Tibial artery (tissue), 4 donors: ENCODE measurements around the gene IFNLR1.

Experiments
- DNase-seq, 2 donors: peaks; one replicate each; pipeline ENCODE4 v3.0.0-alpha.2; 2019
- H3K27ac ChIP-seq, 2 donors: fragments of 200-600 bp; sonication (generic) in 1 of 2; 1 replicate in 1 of 2; 2 replicates in 1 of 2; pipeline ENCODE4 v1.5.1; 2018 to 2019; ENCODE audit warnings: mild to moderate bottlenecking in 1 of 2
- H3K27me3 ChIP-seq, 2 donors: fragments of 200-600 bp; sonication (generic) in 1 of 2; one replicate each; pipeline versions ENCODE4 v1.5.1 to v1.6.0; 2016 to 2019
- H3K36me3 ChIP-seq, 3 donors: fragments of 200-600 bp; sonication (generic) in 2 of 3; one replicate each; pipeline ENCODE4 v1.5.1; 2016 to 2019; ENCODE audit warnings: mild to moderate bottlenecking in 2 of 3
- H3K4me1 ChIP-seq, 4 donors: fragments of 200-600 bp; sonication (generic) in 2 of 4; 1 replicate in 3 of 4; 2 replicates in 1 of 4; pipeline ENCODE4 v1.5.1; 2016 to 2019
- H3K4me3 ChIP-seq, 2 donors: fragments of 200-600 bp; sonication (generic) in 1 of 2; 1 replicate in 1 of 2; 2 replicates in 1 of 2; pipeline ENCODE4 v1.5.1; 2018 to 2019; ENCODE audit warnings: mild to moderate bottlenecking in 2 of 2
- H3K9me3 ChIP-seq, 3 donors: fragments of 200-600 bp; sonication (generic) in 1 of 3; one replicate each; pipeline ENCODE4 v1.5.1; 2016 to 2019
- intact Hi-C: fragments of 100-400 bp; cut with DNase I; formaldehyde crosslinking; loops from one replicate; pipeline ENCODE4 v1.15.0; 2023; ENCODE audit warnings: low total_unique reads
- TF ChIP-seq, protein P1 (sequence below), 2 experiments: fragments of 200-600 bp in 1 of 2; fragments of 450-650 bp in 1 of 2; IDR thresholded peaks; one replicate each; pipeline ENCODE4 v1.5.1; 2017 to 2019; ENCODE audit warnings: antibody characterized with exemption in 2 of 2, mild to moderate bottlenecking in 1 of 2, moderate library complexity in 1 of 2

Gene IFNLR1

DNA sequence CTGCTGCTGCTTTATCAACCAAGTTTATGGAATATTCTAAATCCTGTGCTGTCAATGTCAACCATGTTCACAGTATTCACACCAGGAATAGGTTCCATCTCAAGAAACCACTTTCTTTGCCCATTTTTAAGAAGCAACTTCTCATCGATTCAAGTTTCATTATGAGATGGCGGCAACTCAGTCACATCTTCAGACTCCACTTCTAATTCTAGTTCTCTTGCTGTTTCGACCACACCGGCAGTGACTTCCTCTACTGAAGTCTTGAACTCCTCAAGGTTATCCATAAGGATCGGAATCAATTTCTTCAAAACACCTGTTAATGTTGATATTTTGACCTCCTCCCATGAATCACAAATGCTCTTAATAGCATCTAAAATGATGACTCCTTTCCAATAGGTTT, 39.7 kb upstream of the IFNLR1 start:
- H3K4me3 ChIP-seq = no peak overlapping the region
- H3K9me3 ChIP-seq = no peaks in the 10 kb centered on the region
- no peaks in the 10 kb centered on the region for H3K4me1 ChIP-seq
- DNase-seq = no peak
- peaks cover 0 to 28% of the 10 kb centered on the region in 2 donors for H3K27me3 ChIP-seq
- H3K36me3 ChIP-seq = no peaks in the 10 kb centered on the region
- intact Hi-C loops = no loop called here
- H3K27ac ChIP-seq = no peak overlapping the region
- TF ChIP-seq, protein P1, sequence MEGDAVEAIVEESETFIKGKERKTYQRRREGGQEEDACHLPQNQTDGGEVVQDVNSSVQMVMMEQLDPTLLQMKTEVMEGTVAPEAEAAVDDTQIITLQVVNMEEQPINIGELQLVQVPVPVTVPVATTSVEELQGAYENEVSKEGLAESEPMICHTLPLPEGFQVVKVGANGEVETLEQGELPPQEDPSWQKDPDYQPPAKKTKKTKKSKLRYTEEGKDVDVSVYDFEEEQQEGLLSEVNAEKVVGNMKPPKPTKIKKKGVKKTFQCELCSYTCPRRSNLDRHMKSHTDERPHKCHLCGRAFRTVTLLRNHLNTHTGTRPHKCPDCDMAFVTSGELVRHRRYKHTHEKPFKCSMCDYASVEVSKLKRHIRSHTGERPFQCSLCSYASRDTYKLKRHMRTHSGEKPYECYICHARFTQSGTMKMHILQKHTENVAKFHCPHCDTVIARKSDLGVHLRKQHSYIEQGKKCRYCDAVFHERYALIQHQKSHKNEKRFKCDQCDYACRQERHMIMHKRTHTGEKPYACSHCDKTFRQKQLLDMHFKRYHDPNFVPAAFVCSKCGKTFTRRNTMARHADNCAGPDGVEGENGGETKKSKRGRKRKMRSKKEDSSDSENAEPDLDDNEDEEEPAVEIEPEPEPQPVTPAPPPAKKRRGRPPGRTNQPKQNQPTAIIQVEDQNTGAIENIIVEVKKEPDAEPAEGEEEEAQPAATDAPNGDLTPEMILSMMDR (IDR thresholded peaks at IDR 0.05) = no peak

DNA sequence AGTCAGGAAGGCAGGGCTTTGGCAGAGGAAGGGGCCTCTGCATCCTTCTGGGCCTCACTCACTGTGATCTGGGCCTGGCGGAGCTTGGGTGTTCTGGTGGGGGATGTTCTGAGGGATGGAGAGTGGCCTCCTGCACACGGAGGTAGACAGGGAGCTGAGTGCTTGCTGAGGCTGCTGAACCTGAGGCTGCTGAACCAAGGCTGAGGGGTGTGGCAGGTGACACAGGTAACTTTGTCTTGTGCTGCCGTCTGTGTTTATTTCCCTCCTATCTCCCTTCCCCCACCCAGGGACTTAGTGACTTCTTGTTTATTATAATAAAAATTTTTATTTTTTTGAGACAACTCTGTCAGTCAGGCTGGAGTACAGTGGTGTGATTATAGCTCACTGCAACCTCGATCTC, 37.7 kb upstream of the IFNLR1 start:
- Histone ChIP-seq H3K27ac (no peak overlapping the region), H3K9me3 (no peaks in the 10 kb centered on the region), H3K36me3 (no peaks in the 10 kb centered on the region), H3K4me1 (no peaks in the 10 kb centered on the region), H3K4me3 (no peak overlapping the region), H3K27me3 (peaks cover 0 to 45% of the 10 kb centered on the region in 2 donors)
- intact Hi-C loops = no loop called here
- TF ChIP-seq, protein P1 (IDR thresholded peaks at IDR 0.05) = no peak
- no peak for DNase-seq

DNA sequence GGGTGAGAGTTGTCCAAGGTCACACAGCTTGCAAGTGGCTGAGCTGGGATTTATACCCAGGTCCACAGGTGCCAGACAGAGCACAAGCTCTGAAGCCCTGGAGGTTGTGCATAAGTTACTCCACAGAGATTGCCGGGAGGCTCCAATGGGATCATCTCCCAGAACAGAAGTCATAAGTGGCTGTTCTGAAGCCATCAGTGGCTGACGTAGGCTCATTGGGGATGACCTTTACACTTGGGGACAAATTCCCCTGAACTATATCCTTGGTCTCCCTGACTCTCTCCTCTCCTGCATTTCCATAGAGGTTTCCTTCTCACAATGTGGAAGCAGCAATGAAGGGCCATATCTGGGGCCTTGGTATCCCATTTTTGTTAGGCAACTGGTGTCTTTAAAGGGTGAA, 37.0 kb upstream of the IFNLR1 start:
- Histone ChIP-seq H3K4me1 (no peaks in the 10 kb centered on the region), H3K9me3 (no peaks in the 10 kb centered on the region), H3K4me3 (no peak overlapping the region), H3K27ac (no peak overlapping the region), H3K36me3 (no peaks in the 10 kb centered on the region), H3K27me3 (peaks cover 0 to 50% of the 10 kb centered on the region in 2 donors)
- TF ChIP-seq, protein P1 (IDR thresholded peaks at IDR 0.05) = no peak
- intact Hi-C loops = no loop called here
- DNase-seq = no peak

DNA sequence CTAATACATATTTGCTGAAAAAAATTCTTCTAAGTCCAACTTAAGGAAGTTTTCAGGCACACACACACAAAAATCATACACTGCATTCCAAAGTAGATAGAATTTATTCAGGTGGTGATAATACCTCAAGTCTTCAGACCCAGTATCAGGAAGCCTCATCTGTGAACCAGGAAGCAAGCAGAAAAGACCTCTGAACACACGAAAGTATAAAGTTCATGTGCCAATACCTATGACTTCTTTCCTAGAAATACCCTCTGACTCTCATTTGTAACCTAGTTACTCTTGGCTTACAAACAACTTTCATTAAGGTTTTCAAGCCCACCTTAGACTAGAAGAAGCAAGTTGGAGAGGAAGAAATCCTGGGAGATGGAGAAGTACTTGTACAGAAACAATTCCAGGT, 35.7 kb upstream of the IFNLR1 start:
- TF ChIP-seq, protein P1 (IDR thresholded peaks at IDR 0.05) = no peak
- Histone ChIP-seq H3K27me3 (peaks cover 0 to 61% of the 10 kb centered on the region in 2 donors), H3K36me3 (no peaks in the 10 kb centered on the region), H3K4me3 (no peak overlapping the region), H3K4me1 (no peaks in the 10 kb centered on the region), H3K27ac (no peak overlapping the region), H3K9me3 (no peaks in the 10 kb centered on the region)
- DNase-seq = no peak
- intact Hi-C loops = no loop called here

DNA sequence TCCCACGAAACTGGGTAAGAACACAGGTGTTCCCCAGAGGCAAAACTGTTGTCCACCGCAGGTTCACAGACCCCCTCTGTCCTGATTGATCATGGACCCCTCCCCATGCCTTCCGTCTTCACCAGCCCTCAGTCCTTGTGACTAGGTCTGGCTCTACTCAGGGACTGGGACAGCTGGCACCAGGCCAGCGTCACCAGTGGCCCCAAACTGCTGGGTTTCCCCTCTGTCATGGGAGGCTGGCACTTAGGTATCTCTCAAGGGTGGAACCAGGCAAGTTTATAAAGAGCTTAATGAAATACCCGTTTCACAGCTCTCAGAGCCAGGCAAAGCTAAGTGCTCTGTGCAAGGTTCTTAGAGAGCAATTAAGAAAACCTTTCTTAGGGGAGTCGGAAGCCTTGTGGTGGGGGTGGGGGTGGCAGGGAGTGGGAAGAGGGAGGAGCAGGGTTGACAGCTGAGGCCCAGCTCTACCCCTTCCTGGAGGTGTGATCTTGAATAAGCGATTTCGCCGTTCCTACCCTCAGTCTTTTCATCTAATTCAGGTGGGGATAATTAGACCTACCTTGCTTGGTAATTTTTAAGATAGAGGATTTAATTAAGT, 35.0 kb upstream of the IFNLR1 start:
- DNase-seq = no peak
- Histone ChIP-seq H3K4me3 (no peak overlapping the region), H3K27ac (no peak overlapping the region), H3K9me3 (no peaks in the 10 kb centered on the region), H3K4me1 (no peaks in the 10 kb centered on the region), H3K27me3 (peaks cover 0 to 65% of the 10 kb centered on the region in 2 donors), H3K36me3 (no peaks in the 10 kb centered on the region)
- TF ChIP-seq, protein P1 (IDR thresholded peaks at IDR 0.05) = no peak
- intact Hi-C loops = no loop called here

DNA sequence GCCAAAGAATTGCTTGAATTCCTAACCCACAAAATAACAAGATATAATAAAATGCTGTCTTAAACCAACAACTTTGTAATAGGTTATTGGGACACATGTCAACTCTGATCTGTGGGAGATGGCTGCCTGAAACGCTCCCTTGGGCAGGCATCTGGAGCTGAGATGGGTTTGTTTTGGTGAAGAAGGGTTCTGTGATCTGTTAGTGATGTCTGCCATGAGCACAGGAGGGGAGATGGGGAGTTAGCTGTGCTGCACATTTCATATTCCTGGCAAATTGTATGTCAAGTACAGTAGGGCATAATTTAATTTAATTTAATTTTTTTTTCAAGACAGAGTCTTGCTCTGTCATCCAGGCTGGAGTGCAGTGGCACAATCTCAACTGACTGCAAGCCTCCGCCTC, 34.2 kb upstream of the IFNLR1 start:
- Histone ChIP-seq H3K4me1 (peaks cover 0 to 6% (median 0%) of the 10 kb centered on the region in 4 donors), H3K27me3 (peaks cover 0 to 74% of the 10 kb centered on the region in 2 donors), H3K9me3 (no peaks in the 10 kb centered on the region), H3K4me3 (no peak overlapping the region), H3K27ac (no peak overlapping the region), H3K36me3 (no peaks in the 10 kb centered on the region)
- TF ChIP-seq, protein P1 (IDR thresholded peaks at IDR 0.05) = no peak
- no peak for DNase-seq
- intact Hi-C loops = no loop called here
